ENCODE results near the gene ZSWIM6. TPM values are rescaled to one million over a fixed set of nuclear protein-coding genes. Genes with fewer than 3 reads are reported as not detected.
A peak's percentile ranks its signal among the peaks of the same experiment; 100 is the strongest.

The ZSWIM6 gene
- polyA plus RNA-seq, 1 of the 3 experiments (the other 2 are of a cell fraction): 7.4 TPM

DNA sequence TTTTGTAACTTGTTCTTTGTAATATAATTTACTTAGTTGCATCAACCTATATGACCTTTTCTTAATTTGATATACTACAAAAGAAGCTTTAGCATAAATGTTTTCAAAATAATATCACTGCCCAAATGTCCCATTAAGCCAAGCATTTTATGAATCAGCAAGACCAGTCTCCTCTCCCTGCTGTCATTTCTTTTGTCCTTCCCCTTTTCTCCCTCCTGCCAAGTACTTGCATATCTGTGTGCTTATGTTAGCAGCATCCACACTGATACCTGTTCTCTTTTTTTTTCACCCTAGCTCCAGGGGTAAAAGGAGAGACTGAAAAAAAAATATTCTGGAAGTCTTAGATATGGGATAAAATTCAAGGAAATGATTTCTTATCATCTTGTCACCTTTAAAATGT is 69.7 kb downstream of the ZSWIM6 start:
- Histone ChIP-seq H3K4me3 (ENCODE audit: low read depth in 2 of 2, low read length in 1 of 2) (no peak overlapping the region), H3K27ac (ENCODE audit: low read depth in 2 of 2, low read length in 1 of 2) (peak overlapping the region; percentile 11 to 54; a peak in 3 of 4 replicates), H3K36me3 (replicated peaks in 1 of 2; ENCODE audit: control insufficient read depth in 1 of 2, insufficient read depth in 2 of 2, low read length in 1 of 2) (no peaks in the 10 kb centered on the region), H2AFZ (ENCODE audit: low read depth) (no peak overlapping the region), H3K9me2 (no peaks in the 10 kb centered on the region), H3K9me3 (no peaks in the 10 kb centered on the region), H3F3A (replicated peaks; ENCODE audit: insufficient read depth) (peaks cover 4% of the 10 kb centered on the region), H3K4me2 (no peak overlapping the region), H4K20me1 (ENCODE audit: insufficient read depth) (peaks cover 66% of the 10 kb centered on the region), H3K79me2 (ENCODE audit: insufficient read depth) (peaks cover 81% of the 10 kb centered on the region), H3K9ac (no peak overlapping the region), H3K27me3 (ENCODE audit: insufficient read depth) (no peaks in the 10 kb centered on the region), H3K4me1 (ENCODE audit: control insufficient read depth in 1 of 2, insufficient read depth in 2 of 2, low read depth in 1 of 2, low read length in 1 of 2) (peaks cover 9 to 30% of the 10 kb centered on the region in 2 experiments; a peak in 3 of 4 replicates)
- DNase-seq: no peak
- no peak for TF ChIP-seq RXRA (IDR thresholded peaks at IDR 0.05; ENCODE audit: borderline replicate concordance, low read depth)
- TF ChIP-seq FOXM1 (IDR thresholded peaks at IDR 0.05; ENCODE audit: low read depth): no peak
- no peak for TF ChIP-seq TEAD4 (IDR thresholded peaks at IDR 0.05; ENCODE audit: borderline replicate concordance, insufficient read depth)
- TF ChIP-seq ELF1 (IDR thresholded peaks at IDR 0.05): no peak
- peak; percentile 14; the same call in 1 of the 2 replicates for TF ChIP-seq TCF12 (IDR thresholded peaks at IDR 0.05)
- TF ChIP-seq, protein P1, sequence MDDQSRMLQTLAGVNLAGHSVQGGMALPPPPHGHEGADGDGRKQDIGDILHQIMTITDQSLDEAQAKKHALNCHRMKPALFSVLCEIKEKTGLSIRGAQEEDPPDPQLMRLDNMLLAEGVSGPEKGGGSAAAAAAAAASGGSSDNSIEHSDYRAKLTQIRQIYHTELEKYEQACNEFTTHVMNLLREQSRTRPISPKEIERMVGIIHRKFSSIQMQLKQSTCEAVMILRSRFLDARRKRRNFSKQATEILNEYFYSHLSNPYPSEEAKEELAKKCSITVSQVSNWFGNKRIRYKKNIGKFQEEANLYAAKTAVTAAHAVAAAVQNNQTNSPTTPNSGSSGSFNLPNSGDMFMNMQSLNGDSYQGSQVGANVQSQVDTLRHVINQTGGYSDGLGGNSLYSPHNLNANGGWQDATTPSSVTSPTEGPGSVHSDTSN (IDR thresholded peaks at IDR 0.05): no peak
- no peak for TF ChIP-seq GATA2 (CRISPR knock-in tag; IDR thresholded peaks at IDR 0.05)
- no peak for TF ChIP-seq EZH2phosphoT487 (IDR thresholded peaks at IDR 0.05; ENCODE audit: borderline replicate concordance, low read depth)
- peak; percentile 60 for TF ChIP-seq NFIC (IDR thresholded peaks at IDR 0.05; ENCODE audit: borderline replicate concordance)
- peak; percentile 31; the same call in 1 of the 2 replicates for TF ChIP-seq FOSL2 (IDR thresholded peaks at IDR 0.05; ENCODE audit: borderline replicate concordance, low read depth)
- POLR2A ChIA-PET: no interaction called here
- CTCF ChIA-PET: no interaction called here

DNA sequence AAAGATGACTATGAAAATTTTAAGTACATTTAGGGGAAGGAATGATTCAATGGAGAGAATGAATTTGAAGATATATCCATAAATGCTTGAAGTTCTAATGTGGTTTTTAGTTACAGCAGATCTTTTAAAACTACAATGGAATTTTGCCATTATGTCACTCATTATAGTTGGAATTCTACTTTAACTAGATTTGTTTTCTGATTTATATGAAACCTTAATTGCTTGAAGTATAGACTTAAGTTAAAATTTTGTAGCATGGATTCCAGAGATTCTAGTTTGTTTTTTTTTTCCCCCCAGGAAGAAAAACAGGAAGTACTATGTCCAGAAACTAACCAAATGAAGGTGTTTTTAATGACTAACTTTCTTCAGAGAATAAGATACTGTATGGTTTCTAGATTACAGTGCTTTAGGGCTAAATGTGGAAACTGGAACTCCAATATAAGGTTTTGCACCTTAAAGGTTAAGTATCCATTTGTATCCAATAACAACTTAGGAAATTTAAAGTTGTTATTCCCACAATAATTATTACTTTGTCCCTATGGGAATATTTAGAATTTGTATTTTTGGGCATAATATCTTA is 70.3 kb downstream of the ZSWIM6 start:
- ChIA-PET POLR2A (no interaction called here), CTCF (no interaction called here)
- H3K27ac ChIP-seq (ENCODE audit: low read depth in 2 of 2, low read length in 1 of 2): peak overlapping the region; percentile 11 to 54; a peak in 3 of 4 replicates
- TF ChIP-seq TEAD4 (IDR thresholded peaks at IDR 0.05; ENCODE audit: borderline replicate concordance, insufficient read depth) (no peak), MXI1 (IDR thresholded peaks at IDR 0.05; ENCODE audit: low read depth, low read length) (no peak), CHD2 (IDR thresholded peaks at IDR 0.05; ENCODE audit: low read length, partially characterized antibody) (no peak), ELF1 (IDR thresholded peaks at IDR 0.05) (no peak), MEF2A (IDR thresholded peaks at IDR 0.05; ENCODE audit: borderline replicate concordance, low read depth) (no peak), RXRA (IDR thresholded peaks at IDR 0.05; ENCODE audit: borderline replicate concordance, low read depth) (no peak), GATA2 (CRISPR knock-in tag; IDR thresholded peaks at IDR 0.05) (no peak)
- TF ChIP-seq, protein P2, sequence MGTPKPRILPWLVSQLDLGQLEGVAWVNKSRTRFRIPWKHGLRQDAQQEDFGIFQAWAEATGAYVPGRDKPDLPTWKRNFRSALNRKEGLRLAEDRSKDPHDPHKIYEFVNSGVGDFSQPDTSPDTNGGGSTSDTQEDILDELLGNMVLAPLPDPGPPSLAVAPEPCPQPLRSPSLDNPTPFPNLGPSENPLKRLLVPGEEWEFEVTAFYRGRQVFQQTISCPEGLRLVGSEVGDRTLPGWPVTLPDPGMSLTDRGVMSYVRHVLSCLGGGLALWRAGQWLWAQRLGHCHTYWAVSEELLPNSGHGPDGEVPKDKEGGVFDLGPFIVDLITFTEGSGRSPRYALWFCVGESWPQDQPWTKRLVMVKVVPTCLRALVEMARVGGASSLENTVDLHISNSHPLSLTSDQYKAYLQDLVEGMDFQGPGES (IDR thresholded peaks at IDR 0.05; ENCODE audit: low read depth, low read length): no peak
- H3K4me2 ChIP-seq: no peak overlapping the region
- peaks cover 9 to 24% of the 10 kb centered on the region in 2 experiments; a peak in 3 of 4 replicates for H3K4me1 ChIP-seq (ENCODE audit: control insufficient read depth in 1 of 2, insufficient read depth in 2 of 2, low read depth in 1 of 2, low read length in 1 of 2)
- H3K27me3 ChIP-seq (ENCODE audit: insufficient read depth): no peaks in the 10 kb centered on the region
- no peak for DNase-seq
- H3K4me3 ChIP-seq (ENCODE audit: low read depth in 2 of 2, low read length in 1 of 2): no peak overlapping the region
- H2AFZ ChIP-seq (ENCODE audit: low read depth): no peak overlapping the region
- peaks cover 6% of the 10 kb centered on the region for H3F3A ChIP-seq (replicated peaks; ENCODE audit: insufficient read depth)
- no peaks in the 10 kb centered on the region for H3K36me3 ChIP-seq (replicated peaks in 1 of 2; ENCODE audit: control insufficient read depth in 1 of 2, insufficient read depth in 2 of 2, low read length in 1 of 2)
- H3K9me2 ChIP-seq: no peaks in the 10 kb centered on the region
- peaks cover 65% of the 10 kb centered on the region for H4K20me1 ChIP-seq (ENCODE audit: insufficient read depth)
- H3K9me3 ChIP-seq: no peaks in the 10 kb centered on the region
- no peak overlapping the region for H3K9ac ChIP-seq
- H3K79me2 ChIP-seq (ENCODE audit: insufficient read depth): peaks cover 82% of the 10 kb centered on the region

Data from SK-N-SH (cell line).